ENCODE data around the gene KDELR1.

The KDELR1 gene

GRCh38 chr19:48364598-48365348 is 26.6 kb downstream of the KDELR1 start:
- no peaks in the 10 kb centered on the region for H3K27me3 ChIP-seq (ENCODE audit: low read depth, low read length)
- peaks cover 0 to 3% of the 10 kb centered on the region in 2 donors for H3K36me3 ChIP-seq (ENCODE audit: control insufficient read depth in 1 of 2, insufficient read depth in 2 of 2, low read length in 2 of 2)
- H3K4me3 ChIP-seq (ENCODE audit: low read depth in 1 of 2, low read length in 2 of 2): peak overlapping the region; percentile 52 to 63
- H3K27ac ChIP-seq (ENCODE audit: low read length): peak overlapping the region; percentile 76
- H3K4me1 ChIP-seq (ENCODE audit: control insufficient read depth in 1 of 2, insufficient read depth in 2 of 2, low read length in 2 of 2): peaks cover 0 to 6% of the 10 kb centered on the region in 2 donors
- H3K9me3 ChIP-seq (ENCODE audit: control insufficient read depth in 1 of 2, low read length in 2 of 2): no peaks in the 10 kb centered on the region

- Histone ChIP-seq H3K27me3 (ENCODE audit: low read depth, low read length) (no peaks in the 10 kb centered on the region), H3K9me3 (ENCODE audit: control insufficient read depth in 1 of 2, low read length in 2 of 2) (no peaks in the 10 kb centered on the region), H3K27ac (ENCODE audit: low read length) (peak within 1 kb of the TSS; percentile 97), H3K4me1 (ENCODE audit: control insufficient read depth in 1 of 2, insufficient read depth in 2 of 2, low read length in 2 of 2) (peaks cover 0 to 6% of the 10 kb centered on the region in 2 donors), H3K36me3 (ENCODE audit: control insufficient read depth in 1 of 2, insufficient read depth in 2 of 2, low read length in 2 of 2) (peaks cover 0 to 3% of the 10 kb centered on the region in 2 donors), H3K4me3 (ENCODE audit: low read depth in 1 of 2, low read length in 2 of 2) (peak within 1 kb of the TSS; percentile 63 to 96)
Observed at GRCh38 chr19:48363810-48364597, 27.3 kb downstream of the KDELR1 start, which contains the start of the genes SYNGR4 and TMEM143. Gene SYNGR4 (plus strand): TSS chr19:48364367. CDS start chr19:48365843, 1,476 bp downstream. Gene TMEM143 (minus strand): TSS chr19:48363940. CDS start chr19:48363920, 20 bp downstream.

GRCh38 chr19:48363500-48363809 is 27.9 kb downstream of the KDELR1 start:
- Histone ChIP-seq H3K36me3 (ENCODE audit: control insufficient read depth in 1 of 2, insufficient read depth in 2 of 2, low read length in 2 of 2) (peaks cover 0 to 3% of the 10 kb centered on the region in 2 donors), H3K4me3 (ENCODE audit: low read depth in 1 of 2, low read length in 2 of 2) (peak overlapping the region; percentile 63 to 96), H3K4me1 (ENCODE audit: control insufficient read depth in 1 of 2, insufficient read depth in 2 of 2, low read length in 2 of 2) (peaks cover 0 to 6% of the 10 kb centered on the region in 2 donors), H3K27ac (ENCODE audit: low read length) (peak overlapping the region; percentile 97), H3K9me3 (ENCODE audit: control insufficient read depth in 1 of 2, low read length in 2 of 2) (no peaks in the 10 kb centered on the region), H3K27me3 (ENCODE audit: low read depth, low read length) (no peaks in the 10 kb centered on the region)

GRCh38 chr19:48362716-48363499 is 28.4 kb downstream of the KDELR1 start:
- peaks cover 0 to 6% of the 10 kb centered on the region in 2 donors for H3K4me1 ChIP-seq (ENCODE audit: control insufficient read depth in 1 of 2, insufficient read depth in 2 of 2, low read length in 2 of 2)
- H3K27me3 ChIP-seq (ENCODE audit: low read depth, low read length): no peaks in the 10 kb centered on the region
- peaks cover 0 to 3% of the 10 kb centered on the region in 2 donors for H3K36me3 ChIP-seq (ENCODE audit: control insufficient read depth in 1 of 2, insufficient read depth in 2 of 2, low read length in 2 of 2)
- H3K4me3 ChIP-seq (ENCODE audit: low read depth in 1 of 2, low read length in 2 of 2): peak overlapping the region; percentile 63 to 96
- H3K9me3 ChIP-seq (ENCODE audit: control insufficient read depth in 1 of 2, low read length in 2 of 2): no peaks in the 10 kb centered on the region
- peak overlapping the region; percentile 97 for H3K27ac ChIP-seq (ENCODE audit: low read length)

GRCh38 chr19:48361912-48362311 is 29.4 kb downstream of the KDELR1 start:
- no peaks in the 10 kb centered on the region for H3K9me3 ChIP-seq (ENCODE audit: control insufficient read depth in 1 of 2, low read length in 2 of 2)
- peaks cover 0 to 3% of the 10 kb centered on the region in 2 donors for H3K36me3 ChIP-seq (ENCODE audit: control insufficient read depth in 1 of 2, insufficient read depth in 2 of 2, low read length in 2 of 2)
- peaks cover 0 to 6% of the 10 kb centered on the region in 2 donors for H3K4me1 ChIP-seq (ENCODE audit: control insufficient read depth in 1 of 2, insufficient read depth in 2 of 2, low read length in 2 of 2)

GRCh38 chr19:48359123-48359522 is 32.2 kb downstream of the KDELR1 start:
- Histone ChIP-seq H3K27ac (ENCODE audit: low read length) (no peak overlapping the region), H3K4me3 (ENCODE audit: low read depth in 1 of 2, low read length in 2 of 2) (no peak overlapping the region), H3K36me3 (ENCODE audit: control insufficient read depth in 1 of 2, insufficient read depth in 2 of 2, low read length in 2 of 2) (peaks cover 0 to 3% of the 10 kb centered on the region in 2 donors), H3K4me1 (ENCODE audit: control insufficient read depth in 1 of 2, insufficient read depth in 2 of 2, low read length in 2 of 2) (no peaks in the 10 kb centered on the region), H3K27me3 (ENCODE audit: low read depth, low read length) (no peaks in the 10 kb centered on the region), H3K9me3 (ENCODE audit: control insufficient read depth in 1 of 2, low read length in 2 of 2) (no peaks in the 10 kb centered on the region)

More at GRCh38 chr19:48361912-48362311, 29.4 kb downstream of the KDELR1 start:
- Histone ChIP-seq H3K27me3 (ENCODE audit: low read depth, low read length) (no peaks in the 10 kb centered on the region), H3K27ac (ENCODE audit: low read length) (no peak overlapping the region), H3K4me3 (ENCODE audit: low read depth in 1 of 2, low read length in 2 of 2) (no peak overlapping the region)

- H3K4me3 ChIP-seq (ENCODE audit: low read depth in 1 of 2, low read length in 2 of 2): no peak overlapping the region
- H3K36me3 ChIP-seq (ENCODE audit: control insufficient read depth in 1 of 2, insufficient read depth in 2 of 2, low read length in 2 of 2): peaks cover 0 to 3% of the 10 kb centered on the region in 2 donors
- no peaks in the 10 kb centered on the region for H3K27me3 ChIP-seq (ENCODE audit: low read depth, low read length)
- no peak overlapping the region for H3K27ac ChIP-seq (ENCODE audit: low read length)
- no peaks in the 10 kb centered on the region for H3K9me3 ChIP-seq (ENCODE audit: control insufficient read depth in 1 of 2, low read length in 2 of 2)
- H3K4me1 ChIP-seq (ENCODE audit: control insufficient read depth in 1 of 2, insufficient read depth in 2 of 2, low read length in 2 of 2): no peaks in the 10 kb centered on the region
Observed at GRCh38 chr19:48355365-48355954, 35.9 kb downstream of the KDELR1 start.

- Histone ChIP-seq H3K27ac (ENCODE audit: low read length) (no peak overlapping the region), H3K27me3 (ENCODE audit: low read depth, low read length) (no peaks in the 10 kb centered on the region), H3K4me1 (ENCODE audit: control insufficient read depth in 1 of 2, insufficient read depth in 2 of 2, low read length in 2 of 2) (no peaks in the 10 kb centered on the region), H3K9me3 (ENCODE audit: control insufficient read depth in 1 of 2, low read length in 2 of 2) (no peaks in the 10 kb centered on the region), H3K36me3 (ENCODE audit: control insufficient read depth in 1 of 2, insufficient read depth in 2 of 2, low read length in 2 of 2) (no peaks in the 10 kb centered on the region), H3K4me3 (ENCODE audit: low read depth in 1 of 2, low read length in 2 of 2) (no peak overlapping the region)
Observed at GRCh38 chr19:48354332-48354992, 36.9 kb downstream of the KDELR1 start.

GRCh38 chr19:48353677-48354076 is 37.7 kb downstream of the KDELR1 start:
- H3K4me3 ChIP-seq (ENCODE audit: low read depth in 1 of 2, low read length in 2 of 2): no peak overlapping the region
- no peak overlapping the region for H3K27ac ChIP-seq (ENCODE audit: low read length)
- H3K27me3 ChIP-seq (ENCODE audit: low read depth, low read length): no peaks in the 10 kb centered on the region
- H3K4me1 ChIP-seq (ENCODE audit: control insufficient read depth in 1 of 2, insufficient read depth in 2 of 2, low read length in 2 of 2): no peaks in the 10 kb centered on the region
- H3K36me3 ChIP-seq (ENCODE audit: control insufficient read depth in 1 of 2, insufficient read depth in 2 of 2, low read length in 2 of 2): no peaks in the 10 kb centered on the region
- H3K9me3 ChIP-seq (ENCODE audit: control insufficient read depth in 1 of 2, low read length in 2 of 2): no peaks in the 10 kb centered on the region

- no peak overlapping the region for H3K27ac ChIP-seq (ENCODE audit: low read length)
- no peaks in the 10 kb centered on the region for H3K36me3 ChIP-seq (ENCODE audit: control insufficient read depth in 1 of 2, insufficient read depth in 2 of 2, low read length in 2 of 2)
- no peaks in the 10 kb centered on the region for H3K27me3 ChIP-seq (ENCODE audit: low read depth, low read length)
- no peaks in the 10 kb centered on the region for H3K4me1 ChIP-seq (ENCODE audit: control insufficient read depth in 1 of 2, insufficient read depth in 2 of 2, low read length in 2 of 2)
- no peaks in the 10 kb centered on the region for H3K9me3 ChIP-seq (ENCODE audit: control insufficient read depth in 1 of 2, low read length in 2 of 2)
- H3K4me3 ChIP-seq (ENCODE audit: low read depth in 1 of 2, low read length in 2 of 2): no peak overlapping the region
Observed at GRCh38 chr19:48351341-48351752, 40.0 kb downstream of the KDELR1 start.
